Neural cell (in vitro differentiated cells): Measurements from ENCODE around the gene TMEM117.

Source experiments
- EP300 ChIP-seq: fragments of 450-650 bp; conservative IDR thresholded peaks from 2 replicates; pipeline ENCODE4 v1.6.1; 2014; ENCODE audit warnings: antibody characterized with exemption, mild to moderate bottlenecking, moderate library complexity; ENCODE audit not compliant: poor library complexity, severe bottlenecking
- EZH2 ChIP-seq: fragments of 200-600, 300-800 bp; shearing (Covaris generic), sonication (generic); IDR thresholded peaks from 2 replicates; pipeline ENCODE4 v1.6.1; 2014; ENCODE audit warnings: antibody characterized with exemption, low read length, borderline replicate concordance, mild to moderate bottlenecking; ENCODE audit not compliant: insufficient read depth, poor library complexity, severe bottlenecking
- POLR2AphosphoS5 ChIP-seq: IDR thresholded peaks from 2 replicates; pipeline ENCODE4 v1.6.1; 2012
- RAD21 ChIP-seq: fragments of 450-650 bp; conservative IDR thresholded peaks from 2 replicates; pipeline ENCODE4 v1.6.1; 2014; ENCODE audit warnings: antibody characterized with exemption, mild to moderate bottlenecking, moderate library complexity
- SMC3 ChIP-seq: fragments of 450-650 bp; conservative IDR thresholded peaks from 2 replicates; pipeline ENCODE4 v1.6.1; 2014; ENCODE audit warnings: antibody characterized with exemption, mild to moderate bottlenecking, moderate library complexity; ENCODE audit not compliant: poor library complexity
- TAF1 ChIP-seq: IDR thresholded peaks from 2 replicates; pipeline ENCODE4 v1.6.1; 2012; ENCODE audit warnings: low read depth
- TF ChIP-seq, protein P1 (sequence below): fragments of 450-650 bp; IDR thresholded peaks from 2 replicates; pipeline ENCODE4 v1.5.1; 2014; ENCODE audit warnings: antibody characterized with exemption, mild to moderate bottlenecking, moderate library complexity; ENCODE audit not compliant: poor library complexity, severe bottlenecking
- TF ChIP-seq, protein P2 (sequence below): IDR thresholded peaks from 2 replicates; pipeline ENCODE4 v1.6.1; 2012; ENCODE audit warnings: borderline replicate concordance

DNA sequence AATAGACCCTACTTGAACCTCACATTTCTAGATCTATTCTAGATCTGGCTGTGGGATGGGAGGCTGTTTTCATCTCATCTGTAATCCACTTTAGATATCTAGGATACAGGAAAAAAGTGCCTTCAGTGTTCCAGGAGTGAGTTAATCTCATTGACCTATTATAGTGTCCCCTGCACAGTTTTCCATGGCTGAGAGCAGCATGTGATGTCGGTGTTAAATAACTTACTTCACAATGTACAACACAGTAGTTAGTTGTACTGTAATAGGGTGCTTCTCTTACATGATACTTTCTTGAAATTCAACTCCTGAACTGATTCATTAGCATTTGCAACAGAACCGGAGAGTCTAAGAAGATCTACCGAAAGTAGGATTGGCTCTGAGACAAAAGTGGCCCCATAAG is 62.6 kb downstream of the TMEM117 start:
- TF ChIP-seq, protein P1, sequence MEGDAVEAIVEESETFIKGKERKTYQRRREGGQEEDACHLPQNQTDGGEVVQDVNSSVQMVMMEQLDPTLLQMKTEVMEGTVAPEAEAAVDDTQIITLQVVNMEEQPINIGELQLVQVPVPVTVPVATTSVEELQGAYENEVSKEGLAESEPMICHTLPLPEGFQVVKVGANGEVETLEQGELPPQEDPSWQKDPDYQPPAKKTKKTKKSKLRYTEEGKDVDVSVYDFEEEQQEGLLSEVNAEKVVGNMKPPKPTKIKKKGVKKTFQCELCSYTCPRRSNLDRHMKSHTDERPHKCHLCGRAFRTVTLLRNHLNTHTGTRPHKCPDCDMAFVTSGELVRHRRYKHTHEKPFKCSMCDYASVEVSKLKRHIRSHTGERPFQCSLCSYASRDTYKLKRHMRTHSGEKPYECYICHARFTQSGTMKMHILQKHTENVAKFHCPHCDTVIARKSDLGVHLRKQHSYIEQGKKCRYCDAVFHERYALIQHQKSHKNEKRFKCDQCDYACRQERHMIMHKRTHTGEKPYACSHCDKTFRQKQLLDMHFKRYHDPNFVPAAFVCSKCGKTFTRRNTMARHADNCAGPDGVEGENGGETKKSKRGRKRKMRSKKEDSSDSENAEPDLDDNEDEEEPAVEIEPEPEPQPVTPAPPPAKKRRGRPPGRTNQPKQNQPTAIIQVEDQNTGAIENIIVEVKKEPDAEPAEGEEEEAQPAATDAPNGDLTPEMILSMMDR = no peak
- TF ChIP-seq EP300 = no peak
- TF ChIP-seq, protein P2, sequence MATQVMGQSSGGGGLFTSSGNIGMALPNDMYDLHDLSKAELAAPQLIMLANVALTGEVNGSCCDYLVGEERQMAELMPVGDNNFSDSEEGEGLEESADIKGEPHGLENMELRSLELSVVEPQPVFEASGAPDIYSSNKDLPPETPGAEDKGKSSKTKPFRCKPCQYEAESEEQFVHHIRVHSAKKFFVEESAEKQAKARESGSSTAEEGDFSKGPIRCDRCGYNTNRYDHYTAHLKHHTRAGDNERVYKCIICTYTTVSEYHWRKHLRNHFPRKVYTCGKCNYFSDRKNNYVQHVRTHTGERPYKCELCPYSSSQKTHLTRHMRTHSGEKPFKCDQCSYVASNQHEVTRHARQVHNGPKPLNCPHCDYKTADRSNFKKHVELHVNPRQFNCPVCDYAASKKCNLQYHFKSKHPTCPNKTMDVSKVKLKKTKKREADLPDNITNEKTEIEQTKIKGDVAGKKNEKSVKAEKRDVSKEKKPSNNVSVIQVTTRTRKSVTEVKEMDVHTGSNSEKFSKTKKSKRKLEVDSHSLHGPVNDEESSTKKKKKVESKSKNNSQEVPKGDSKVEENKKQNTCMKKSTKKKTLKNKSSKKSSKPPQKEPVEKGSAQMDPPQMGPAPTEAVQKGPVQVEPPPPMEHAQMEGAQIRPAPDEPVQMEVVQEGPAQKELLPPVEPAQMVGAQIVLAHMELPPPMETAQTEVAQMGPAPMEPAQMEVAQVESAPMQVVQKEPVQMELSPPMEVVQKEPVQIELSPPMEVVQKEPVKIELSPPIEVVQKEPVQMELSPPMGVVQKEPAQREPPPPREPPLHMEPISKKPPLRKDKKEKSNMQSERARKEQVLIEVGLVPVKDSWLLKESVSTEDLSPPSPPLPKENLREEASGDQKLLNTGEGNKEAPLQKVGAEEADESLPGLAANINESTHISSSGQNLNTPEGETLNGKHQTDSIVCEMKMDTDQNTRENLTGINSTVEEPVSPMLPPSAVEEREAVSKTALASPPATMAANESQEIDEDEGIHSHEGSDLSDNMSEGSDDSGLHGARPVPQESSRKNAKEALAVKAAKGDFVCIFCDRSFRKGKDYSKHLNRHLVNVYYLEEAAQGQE = no peak
- no peak for TF ChIP-seq RAD21
- no peak for TF ChIP-seq TAF1
- TF ChIP-seq POLR2AphosphoS5 = no peak
- no peak for TF ChIP-seq EZH2
- no peak for TF ChIP-seq SMC3
